GM18909 (cell line): ENCODE results near the gene SLX4IP.
"Not testable (repeated sequence)": the region's sequence is repeated elsewhere in the genome, so short reads cannot be mapped to it uniquely, and the experiment has no call there.

Experiments
- ATAC-seq: cut with Tn5 transposase; IDR thresholded peaks from one replicate; pipeline ENCODE4 v1.9.1; 2021; ENCODE audit warnings: mild to moderate bottlenecking; ENCODE audit not compliant: unreplicated experiment, poor library complexity

Gene SLX4IP

DNA sequence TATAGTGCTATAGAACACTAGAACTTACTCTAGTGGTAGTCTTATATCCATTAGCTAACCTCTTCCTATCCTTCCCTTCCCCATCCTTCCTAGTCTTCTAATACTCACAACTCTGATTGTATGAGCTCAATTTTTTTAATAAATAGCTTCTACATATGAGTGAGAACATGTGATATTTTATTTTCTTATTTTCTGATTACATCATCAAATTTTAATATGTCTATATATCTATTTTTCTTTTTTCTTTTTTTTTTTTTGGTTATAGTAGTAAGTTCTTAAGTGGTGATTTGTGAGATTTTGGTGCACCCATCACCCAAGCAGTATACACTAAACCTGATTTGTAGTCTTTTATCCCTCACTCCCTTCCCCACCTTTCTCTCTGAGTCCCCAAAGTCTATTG lies 126.2 kb downstream of the SLX4IP start:
- ATAC-seq: no peak

DNA sequence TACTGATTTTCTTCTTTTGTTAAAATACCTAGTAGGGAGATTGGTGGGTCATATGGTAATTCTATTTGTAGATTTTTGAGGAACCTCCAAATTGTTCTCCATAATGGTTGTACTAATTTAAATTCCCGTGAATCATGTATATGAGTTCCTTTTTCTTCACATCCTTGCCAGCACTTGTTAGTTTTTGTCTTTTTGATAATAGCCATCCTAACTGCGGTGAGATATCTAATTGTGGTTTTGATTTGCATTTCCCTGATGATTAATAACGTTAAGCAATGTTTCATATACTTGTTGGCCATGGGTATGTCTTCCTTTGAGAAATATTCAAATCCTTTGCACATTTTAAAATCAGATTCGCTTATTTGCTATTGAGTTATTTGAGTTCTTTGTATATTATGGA lies 127.8 kb downstream of the SLX4IP start:
- no peak for ATAC-seq

DNA sequence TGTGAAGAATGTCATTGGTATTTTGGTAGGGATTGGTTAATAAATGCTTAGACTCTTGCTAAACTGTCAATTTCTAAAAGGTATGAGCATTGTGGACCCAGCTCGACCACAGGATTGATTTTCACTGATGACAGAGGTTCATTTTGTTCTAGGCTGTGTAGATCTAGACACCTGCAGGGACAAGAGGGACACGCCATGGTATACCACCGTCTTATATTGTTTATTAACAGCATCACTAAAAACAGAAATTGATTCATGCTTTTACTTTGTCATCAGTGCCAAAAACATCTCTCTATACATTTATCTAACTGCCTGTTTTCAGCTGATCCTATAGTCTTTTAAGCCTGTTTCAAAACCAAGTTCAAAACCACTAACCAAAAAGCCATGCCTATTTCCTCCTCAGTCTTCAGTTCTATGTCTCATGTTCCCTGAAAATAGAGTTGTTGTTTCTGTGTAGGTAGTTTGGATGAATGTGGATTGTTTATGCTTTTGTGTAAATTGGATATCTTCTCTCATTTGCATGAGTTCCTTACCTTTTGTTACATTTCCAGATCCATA lies 128.9 kb downstream of the SLX4IP start:
- ATAC-seq: no peak

DNA sequence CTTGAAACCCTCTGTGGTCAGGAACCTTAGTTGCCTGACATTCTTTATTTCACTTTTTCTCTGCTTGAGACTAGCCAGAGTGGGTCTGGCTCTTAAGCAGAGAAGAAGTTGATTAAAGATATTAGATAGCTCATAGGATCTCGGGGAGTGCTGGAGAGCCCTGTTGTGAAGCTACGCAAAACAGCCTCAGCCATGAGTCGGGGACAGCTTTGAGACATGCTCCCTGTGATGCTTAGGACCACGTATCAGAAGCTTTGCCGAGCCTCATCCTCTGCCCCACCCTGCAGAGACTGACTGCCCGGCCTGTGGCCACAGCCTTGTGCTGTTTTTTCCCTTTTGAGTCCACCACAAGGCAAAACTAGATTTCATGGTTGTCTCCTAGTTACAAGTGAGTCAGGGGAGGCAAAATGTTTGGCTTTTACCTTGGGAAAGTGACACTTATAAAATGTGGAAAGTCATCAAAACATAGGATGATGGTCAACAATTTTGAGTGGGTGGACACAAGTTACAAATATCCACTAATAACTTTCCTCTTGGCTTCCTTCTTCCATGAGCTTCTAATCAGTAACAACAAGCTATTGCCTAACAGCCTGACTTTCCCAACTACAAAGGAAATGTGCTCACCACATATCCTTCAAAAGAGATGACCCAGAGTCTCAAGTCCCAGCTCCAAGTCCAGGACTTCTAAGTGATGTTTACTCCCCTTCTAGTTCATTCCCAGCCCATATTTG lies 130.3 kb downstream of the SLX4IP start:
- no peak for ATAC-seq

DNA sequence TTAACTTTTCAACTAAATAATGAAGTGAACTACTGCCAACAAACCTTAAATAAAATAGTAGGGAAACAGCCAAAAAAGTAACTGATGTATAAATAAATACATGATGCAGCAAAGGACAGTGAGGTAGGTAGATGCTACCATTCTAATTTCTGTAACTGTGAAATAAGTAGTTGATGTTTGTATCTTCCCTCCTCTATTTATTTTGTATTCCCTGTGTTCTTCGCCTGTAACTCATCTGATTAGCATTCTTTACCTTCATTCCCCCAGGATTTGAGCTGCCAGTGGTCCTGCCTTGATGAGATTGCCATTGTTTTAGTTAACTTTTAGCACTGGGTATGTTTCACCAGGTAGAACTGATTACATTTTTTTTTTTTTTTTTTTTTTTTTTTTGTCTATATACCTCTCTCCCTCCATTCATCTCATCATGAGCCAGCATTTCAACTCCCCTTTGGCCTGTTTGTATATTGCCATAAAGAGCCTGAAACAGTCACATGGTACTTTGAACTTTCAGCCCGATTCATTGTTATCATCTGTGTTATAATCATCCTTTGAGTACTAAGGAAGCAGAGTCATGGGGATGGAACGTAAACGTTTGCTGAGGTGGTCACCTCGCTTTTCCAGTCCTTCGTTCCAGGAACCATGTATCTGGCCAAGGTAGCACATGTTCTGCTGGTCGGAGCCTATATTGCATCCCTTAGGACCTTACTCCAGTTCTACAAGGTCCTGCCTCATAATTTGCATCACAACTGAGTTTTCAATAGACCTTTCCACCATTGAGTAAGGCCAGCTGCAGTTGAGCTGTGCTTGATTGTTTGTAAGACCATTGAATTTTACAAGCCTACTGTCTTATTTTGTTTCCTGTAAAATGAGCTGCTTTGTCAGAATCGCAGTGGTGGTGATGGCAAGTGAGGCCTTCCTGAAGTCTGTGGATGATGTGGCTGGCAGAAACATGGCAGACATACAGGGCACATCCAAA lies 131.1 kb downstream of the SLX4IP start:
- no peak for ATAC-seq

DNA sequence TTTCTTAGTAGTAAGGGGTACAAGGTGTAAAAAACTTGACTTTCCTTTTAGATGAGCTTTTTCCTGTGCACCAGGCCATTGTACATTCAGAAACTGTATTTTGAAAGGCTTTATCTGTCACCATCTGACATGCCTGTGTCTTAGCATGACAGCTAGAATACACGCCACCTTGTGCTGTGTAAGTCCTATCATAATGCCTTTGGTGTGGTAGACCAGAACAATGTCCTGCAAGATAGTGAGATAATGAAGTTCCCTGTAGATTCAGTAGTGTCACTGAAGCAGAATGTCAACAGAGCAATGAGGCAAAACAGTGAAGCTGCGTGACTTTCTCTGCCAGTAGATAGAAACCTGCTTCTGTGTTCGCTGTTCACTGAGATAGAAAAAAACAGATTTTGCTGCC lies 132.9 kb downstream of the SLX4IP start:
- no peak for ATAC-seq

DNA sequence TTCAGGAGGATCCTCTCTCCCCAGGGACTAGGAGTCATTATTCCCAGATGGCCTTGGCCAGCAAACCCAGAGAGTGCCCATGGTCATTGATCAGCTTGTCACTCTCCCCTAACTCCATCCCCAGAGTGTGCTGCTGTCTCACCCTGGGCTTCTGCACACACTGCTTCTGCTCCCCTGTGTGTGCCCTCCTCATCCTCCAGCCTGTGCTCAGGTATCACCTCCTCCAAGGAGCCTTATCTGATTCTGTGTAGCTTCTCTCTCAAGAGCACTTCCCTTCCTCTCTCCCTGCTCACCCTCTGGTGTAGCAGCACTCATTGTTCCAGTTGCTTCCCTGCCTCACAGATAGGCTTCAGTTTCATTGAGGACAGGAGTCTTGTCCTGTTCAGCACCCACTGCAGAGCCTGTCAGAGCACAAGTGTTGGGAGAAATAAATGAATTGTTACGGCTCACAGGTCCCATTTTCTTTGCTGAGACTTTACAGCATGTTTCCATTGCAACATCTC lies 136.3 kb downstream of the SLX4IP start:
- ATAC-seq: no peak

DNA sequence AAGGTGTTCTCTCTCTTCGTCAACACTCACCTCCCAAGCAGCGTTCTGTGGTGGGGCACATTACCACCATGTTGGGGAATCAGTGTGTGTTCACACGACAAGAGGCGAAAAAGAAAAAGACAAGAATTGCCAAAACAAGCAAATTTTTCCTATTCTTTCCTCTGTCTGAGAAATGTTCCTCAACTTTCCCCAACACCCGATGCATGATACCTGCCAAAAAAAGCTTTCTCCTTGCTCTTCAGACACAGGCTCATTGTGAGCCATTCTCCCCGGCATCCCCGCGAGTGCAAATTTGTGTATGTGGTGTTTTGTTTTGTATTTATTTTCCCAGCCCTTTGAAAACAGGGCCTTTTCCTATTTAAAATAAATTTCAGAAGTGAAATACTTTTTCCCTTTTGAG lies 137.7 kb downstream of the SLX4IP start:
- ATAC-seq: no peak

DNA sequence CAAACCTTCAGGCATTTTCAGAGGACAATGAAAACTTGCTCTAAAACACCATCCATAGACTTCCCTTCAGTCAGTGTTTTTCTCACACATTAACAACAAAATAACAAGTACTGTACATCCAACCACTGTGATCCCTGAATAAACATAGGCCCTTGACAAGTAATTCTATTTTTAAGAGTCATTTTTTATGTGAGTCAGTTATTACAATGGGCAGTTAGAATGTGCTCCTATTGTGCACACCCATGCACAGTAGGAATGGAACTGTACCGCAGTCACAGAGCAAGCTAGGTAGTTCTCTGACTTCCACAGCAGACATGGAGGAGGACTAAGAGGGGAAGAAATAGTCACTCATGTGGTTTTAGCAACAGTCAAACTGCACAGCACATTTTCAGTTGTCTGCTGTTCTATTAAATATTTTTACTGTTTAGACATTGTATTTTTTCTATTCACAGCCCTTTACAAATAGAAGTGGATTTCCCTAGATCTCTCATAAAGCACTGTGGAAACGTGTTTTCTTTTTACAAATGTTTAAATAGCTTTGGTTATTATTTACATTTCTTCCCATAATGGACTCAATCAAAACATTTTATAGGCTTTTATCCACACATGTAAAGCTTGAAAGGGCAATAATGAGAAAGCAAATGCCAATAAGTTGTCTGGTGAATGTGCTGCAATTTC lies 138.3 kb downstream of the SLX4IP start:
- ATAC-seq: no peak

DNA sequence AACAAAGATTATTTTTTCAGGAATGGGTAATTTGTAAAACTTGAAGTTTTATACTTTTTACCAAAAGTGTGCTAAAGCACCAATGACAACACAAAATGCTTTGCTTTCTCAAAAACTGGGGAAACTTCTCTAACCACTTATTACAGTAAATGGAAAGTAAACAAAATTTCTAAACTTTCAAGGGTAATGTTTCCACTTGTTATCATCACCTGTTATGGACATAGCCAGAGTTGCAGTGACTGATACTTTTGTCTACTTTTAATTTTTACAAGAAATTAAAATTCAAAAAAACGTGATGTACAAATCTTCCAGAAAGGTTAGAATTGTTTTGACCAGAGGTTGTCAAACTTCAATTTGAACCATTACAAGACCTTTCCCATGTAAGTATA lies 138.8 kb downstream of the SLX4IP start:
- ATAC-seq: no peak

DNA sequence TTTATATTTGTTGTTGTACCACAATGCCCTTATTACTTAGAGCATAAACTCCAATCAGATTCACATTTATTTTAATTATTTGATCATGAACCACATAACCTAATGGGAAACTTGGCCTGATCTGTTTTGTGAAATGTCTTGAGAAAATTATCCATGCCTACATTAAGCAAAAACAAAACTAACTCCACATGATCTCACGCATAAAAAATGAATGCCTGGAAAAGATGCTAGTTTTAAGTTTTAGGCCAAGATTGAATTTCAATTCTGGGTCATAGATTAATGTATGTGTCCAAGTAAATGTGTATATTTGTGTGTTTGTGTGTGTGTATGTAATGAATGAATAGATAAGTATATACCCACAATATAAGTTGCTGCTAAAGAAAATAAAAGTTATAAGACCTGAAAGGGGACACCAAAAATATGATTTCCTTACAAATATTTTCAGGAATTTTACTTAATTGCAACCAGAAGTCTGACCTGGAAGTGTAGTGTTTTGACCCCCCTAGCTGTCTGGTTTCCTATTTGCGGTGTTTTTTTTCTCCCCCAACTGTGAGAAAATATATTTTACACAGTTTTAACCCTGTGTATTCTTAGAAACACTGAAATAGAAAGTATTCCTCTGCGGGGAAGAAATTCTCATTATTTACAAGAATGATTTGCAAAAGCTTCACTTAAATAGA lies 141.4 kb downstream of the SLX4IP start:
- ATAC-seq: no peak

DNA sequence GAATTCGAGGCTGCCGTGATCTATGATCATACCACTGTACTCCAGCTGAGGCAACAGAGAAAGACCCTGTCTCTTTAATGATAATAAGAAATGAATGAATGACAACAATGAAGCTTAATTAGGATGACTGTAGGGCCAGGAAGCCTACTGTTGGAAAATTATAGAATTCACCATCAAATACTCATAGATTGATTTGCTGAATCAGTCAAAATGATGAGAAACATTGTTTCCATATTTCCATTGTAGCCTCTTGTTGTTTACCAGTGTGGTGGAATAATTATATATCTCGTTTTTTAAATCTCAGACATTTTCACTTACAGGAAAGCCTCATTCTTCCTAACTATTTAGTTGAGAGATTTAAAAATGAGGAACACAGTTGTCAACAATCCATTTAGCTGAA lies 142.5 kb downstream of the SLX4IP start:
- no peak for ATAC-seq

DNA sequence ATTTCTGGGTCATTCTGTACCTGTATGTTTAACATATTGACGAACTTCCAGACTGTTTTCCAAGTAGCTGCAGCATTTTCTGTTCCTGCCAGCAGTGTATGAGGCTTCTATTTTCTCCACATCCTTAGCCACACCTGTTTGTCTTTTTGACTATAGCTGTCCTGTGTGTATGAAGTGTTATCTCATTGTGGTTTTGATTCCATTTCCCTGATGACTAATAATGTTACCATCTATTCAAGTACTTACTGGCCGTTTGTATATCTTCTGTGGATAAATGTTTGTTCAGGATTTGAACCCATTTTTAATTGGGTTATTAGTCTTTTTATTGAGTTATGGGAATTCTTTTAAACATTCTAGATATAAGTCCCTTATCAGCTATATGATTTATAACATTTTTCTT lies 143.5 kb downstream of the SLX4IP start:
- peak; percentile 70 for ATAC-seq

DNA sequence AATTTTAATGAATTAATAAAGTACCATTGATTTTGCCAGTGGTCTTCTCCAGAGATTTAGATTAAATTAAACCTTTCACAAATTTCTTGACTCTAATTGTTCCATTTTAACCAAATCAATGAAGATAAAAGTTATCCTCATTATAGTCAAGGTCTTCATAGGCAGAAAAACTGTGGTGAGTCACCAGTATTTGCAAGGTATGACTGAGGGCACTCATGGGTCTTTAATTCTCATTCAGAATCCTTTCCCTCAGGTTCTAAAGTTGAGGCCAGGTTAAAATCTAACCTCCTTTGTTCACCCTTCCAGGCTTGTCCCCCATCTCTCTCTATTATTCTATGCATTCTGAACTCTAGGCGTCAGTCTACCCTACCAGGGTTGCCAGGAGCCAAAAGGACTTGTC lies 144.8 kb downstream of the SLX4IP start:
- no peak for ATAC-seq

DNA sequence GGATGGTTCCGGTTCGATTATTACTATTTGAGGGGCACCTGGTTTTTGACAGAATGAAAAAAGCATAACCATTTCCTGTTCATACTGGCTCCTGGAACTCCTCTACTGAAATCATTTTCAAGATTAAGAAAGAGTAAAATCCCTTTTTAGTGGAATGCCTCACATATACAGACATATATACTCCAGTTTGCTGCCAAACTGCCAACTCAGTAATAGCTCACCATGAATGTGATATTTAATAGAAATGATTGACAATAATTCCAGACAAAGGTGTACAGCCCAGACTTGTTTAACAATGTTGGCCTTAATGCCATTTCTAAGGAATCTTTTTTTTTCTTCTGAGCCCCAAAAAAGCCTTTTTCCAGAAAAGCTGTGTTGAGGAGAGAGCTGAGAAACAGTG lies 145.6 kb downstream of the SLX4IP start:
- no peak for ATAC-seq

DNA sequence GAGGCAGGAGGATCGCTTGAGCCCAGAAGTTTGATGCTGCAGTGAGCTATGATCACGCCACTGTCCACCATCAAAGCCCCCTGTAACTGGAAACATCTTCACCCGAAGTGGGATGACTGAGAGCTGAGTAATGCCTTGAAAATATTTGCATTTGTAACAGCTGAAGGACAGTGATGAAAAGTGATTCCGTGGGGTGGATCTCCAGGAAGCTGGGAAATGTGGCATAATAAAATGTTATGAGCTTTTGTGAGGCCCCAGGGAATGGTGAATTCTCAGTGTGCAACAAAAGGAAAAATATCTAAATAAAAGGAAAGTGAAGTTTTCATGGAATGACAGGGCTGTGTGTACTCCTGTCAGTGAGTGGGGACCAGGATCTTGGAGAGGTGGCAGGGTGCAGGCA lies 146.7 kb downstream of the SLX4IP start:
- ATAC-seq: no peak

DNA sequence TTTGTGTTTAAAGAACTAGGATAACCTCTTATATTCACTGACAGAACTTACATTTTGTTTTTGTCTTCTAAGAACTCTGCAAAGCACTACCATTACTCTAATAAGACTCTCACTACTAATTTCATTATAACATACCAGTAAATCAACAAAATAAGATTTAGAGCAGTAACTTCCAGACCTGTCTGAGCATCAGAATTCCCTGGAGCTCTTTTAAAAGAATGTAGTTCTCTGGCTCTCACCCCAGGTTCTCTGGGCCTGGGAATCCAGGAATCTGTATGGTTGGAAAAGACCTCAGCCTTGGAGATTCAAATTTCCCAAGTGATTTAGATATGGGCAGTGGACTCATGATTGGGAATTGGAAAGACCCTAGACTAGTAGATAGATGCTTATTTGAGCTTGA lies 149.3 kb downstream of the SLX4IP start:
- no peak for ATAC-seq

DNA sequence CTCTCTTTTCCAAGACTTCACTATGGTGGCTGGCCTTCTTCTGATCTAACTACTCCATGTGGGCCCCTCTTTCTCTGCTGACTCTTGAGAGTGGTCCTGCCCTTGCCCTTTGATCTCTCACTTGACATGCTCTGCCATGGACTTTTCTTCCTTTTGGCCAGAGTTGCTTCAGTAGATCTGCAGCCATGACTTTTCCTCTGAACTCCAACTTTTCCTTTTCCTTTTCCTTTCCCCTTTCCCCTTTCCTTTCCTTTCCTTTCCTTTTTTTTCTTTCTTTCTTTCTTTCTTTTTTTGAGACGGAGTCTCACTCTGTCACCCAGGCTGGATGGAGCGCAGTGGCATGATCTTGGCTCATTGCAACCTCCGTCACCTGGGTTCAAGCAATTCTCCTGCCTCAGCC lies 150.2 kb downstream of the SLX4IP start:
- ATAC-seq: no peak

DNA sequence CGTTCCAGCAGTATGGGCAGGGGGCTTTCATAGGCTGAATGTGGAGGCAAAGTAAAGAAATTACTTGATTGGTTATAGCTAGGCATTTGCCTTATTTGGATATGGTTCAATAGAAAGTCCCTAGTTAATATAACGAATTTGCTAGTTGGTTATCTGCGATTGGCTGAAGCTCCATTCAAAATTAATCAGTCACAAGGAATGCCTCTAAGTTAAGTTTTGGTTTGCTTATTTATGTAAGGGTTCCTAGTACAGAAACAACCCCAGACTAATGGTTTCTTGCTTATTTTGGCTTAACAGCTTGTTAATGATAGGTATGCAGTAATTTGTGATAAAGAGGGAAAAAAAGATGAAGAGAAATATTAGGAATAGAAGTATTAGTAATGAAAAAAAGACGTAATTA lies 151.2 kb downstream of the SLX4IP start:
- ATAC-seq: no peak

DNA sequence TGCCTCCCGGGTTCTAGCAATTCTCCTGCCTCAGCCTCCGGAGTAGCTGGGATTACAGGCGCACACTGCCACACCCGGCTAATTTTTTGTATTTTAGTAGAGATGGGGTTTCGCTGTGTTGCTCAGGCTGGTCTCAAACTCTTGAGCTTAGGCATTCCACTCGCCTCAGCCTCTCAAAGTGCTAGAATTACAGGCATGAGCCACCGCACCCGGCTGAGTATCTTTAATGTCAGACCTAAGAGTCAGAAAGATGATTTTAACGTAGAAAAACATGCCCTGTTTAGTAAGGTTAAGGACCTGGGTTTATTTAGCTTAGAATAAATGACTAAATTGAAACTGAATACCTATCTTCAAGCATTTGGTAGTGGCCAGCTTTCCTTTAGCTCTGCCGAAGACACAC lies 155.3 kb downstream of the SLX4IP start:
- not testable (repeated sequence) for ATAC-seq
